Caco-2 (cell line): Measurements from ENCODE around the gene TUNAR. TPM values are rescaled to one million over a fixed set of nuclear protein-coding genes. Genes with fewer than 3 reads are reported as not detected.

Experiments
- BruUV-seq: library from RNA; stranded (reverse); fragments of 400-500 nt; replicated peaks from 2 replicates; lab custom pipeline; 2021; lab: Mats Ljungman, UMichigan
- CTCF ChIA-PET: fragments of 300-600 bp; sonication (Branson Sonifier 250); formaldehyde crosslinking; loops from one replicate; lab custom pipeline; 2022; ENCODE audit warnings: antibody characterized with exemption; lab: Charles Lee
- POLR2A ChIA-PET: fragments of 300-600 bp; sonication (Branson Sonifier 250); formaldehyde crosslinking; loops from one replicate; lab custom pipeline; 2022; ENCODE audit warnings: antibody characterized with exemption; lab: Charles Lee
- DNase-seq, 2 experiments: peaks; one replicate each; pipeline versions ENCODE4 v3.0.0 to v3.0.0-alpha.2; 2020 to 2022
- H3K27me3 ChIP-seq: replicated peaks from 2 replicates; pipeline ENCODE4 v1.6.0; 2011; ENCODE audit warnings: low read length; ENCODE audit not compliant: control insufficient read depth, insufficient read depth
- H3K36me3 ChIP-seq: 2 replicates; pipeline ENCODE4 v1.5.1; 2011; ENCODE audit warnings: low read length; ENCODE audit not compliant: control insufficient read depth, insufficient read depth
- H3K4me1 ChIP-seq: fragments of 250-450 bp; sonication (Bioruptor Pico); 2 replicates; pipeline ENCODE4 v1.5.1; 2020; ENCODE audit warnings: mild to moderate bottlenecking
- H3K4me3 ChIP-seq: 2 replicates; pipeline ENCODE4 v1.5.1; 2011; ENCODE audit warnings: low read depth, mild to moderate bottlenecking, control low read depth, low read length
- H3K9me3 ChIP-seq: fragments of 250-450 bp; sonication (Bioruptor Pico); 2 replicates; pipeline ENCODE4 v1.5.1; 2020; ENCODE audit warnings: mild to moderate bottlenecking, moderate library complexity
- H3K27ac Mint-ChIP-seq: one replicate; pipeline ENCODE4 v1.8.0; 2022; ENCODE audit warnings: mixed read lengths; ENCODE audit not compliant: unreplicated experiment
- H3K27me3 Mint-ChIP-seq: one replicate; pipeline ENCODE4 v1.8.0; 2022; ENCODE audit warnings: mixed read lengths; ENCODE audit not compliant: insufficient read depth, unreplicated experiment
- H3K36me3 Mint-ChIP-seq: one replicate; pipeline ENCODE4 v1.8.0; 2022; ENCODE audit warnings: mild to moderate bottlenecking, mixed read lengths; ENCODE audit not compliant: insufficient read depth, unreplicated experiment
- H3K4me1 Mint-ChIP-seq: one replicate; pipeline ENCODE4 v1.8.0; 2022; ENCODE audit warnings: low read depth, mixed read lengths; ENCODE audit not compliant: unreplicated experiment
- H3K4me3 Mint-ChIP-seq: one replicate; pipeline ENCODE4 v1.8.0; 2022; ENCODE audit warnings: mild to moderate bottlenecking, moderate library complexity, mixed read lengths; ENCODE audit not compliant: unreplicated experiment
- H3K9me3 Mint-ChIP-seq: one replicate; pipeline ENCODE4 v1.8.0; 2022; ENCODE audit warnings: mixed read lengths; ENCODE audit not compliant: unreplicated experiment
- intact Hi-C: fragments of 100-400 bp; cut with micrococcal nuclease; formaldehyde crosslinking; loops from one replicate; pipeline ENCODE4 v1.10.0; 2022; ENCODE audit not compliant: unreplicated experiment
- total RNA-seq: library from RNA; stranded (reverse); gene quantifications from 2 replicates; pipeline ENCODE4 v1.2.3, GENCODE V29; 2022
- TF ChIP-seq, protein P1 (sequence below), 2 experiments: fragments of 200-600 bp in 1 of 2; IDR thresholded peaks; 1 replicate in 1 of 2; 2 replicates in 1 of 2; pipeline versions ENCODE4 v1.5.1 to v1.8.0; 2011 to 2022; ENCODE audit warnings: antibody characterized with exemption in 1 of 2, control low read depth in 1 of 2, inconsistent platforms in 1 of 2, low read depth in 1 of 2, low read length in 1 of 2, mild to moderate bottlenecking in 1 of 2, moderate library complexity in 1 of 2; ENCODE audit not compliant: insufficient read depth in 1 of 2, severe bottlenecking in 1 of 2, unreplicated experiment in 1 of 2

Gene TUNAR
- total RNA-seq, 1 experiment from 2014 or later, result not detected

DNA sequence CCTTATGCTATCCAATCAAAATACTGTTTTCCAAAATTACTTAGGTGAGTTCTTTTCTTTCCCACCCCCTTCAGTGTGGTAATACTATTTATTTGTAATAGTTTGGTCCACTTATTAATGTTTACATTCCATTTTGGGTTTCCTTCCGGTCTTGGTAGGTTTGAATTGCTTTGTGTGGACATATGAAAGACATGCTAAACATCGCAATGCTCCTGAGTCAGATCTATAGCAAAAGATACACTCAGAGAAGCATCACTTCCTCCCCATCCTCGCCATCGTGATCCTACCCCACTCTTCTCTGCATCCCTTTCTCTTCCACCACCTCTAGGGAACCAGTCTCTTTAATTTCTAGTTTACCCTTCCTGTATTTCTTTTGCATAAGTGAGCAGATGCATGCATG, 30.0 kb downstream of the TUNAR start:
- Mint-ChIP-seq H3K4me1 (no peaks in the 10 kb centered on the region), H3K36me3 (no peaks in the 10 kb centered on the region), H3K27me3 (peaks cover 13% of the 10 kb centered on the region), H3K27ac (no peak overlapping the region), H3K4me3 (no peak overlapping the region), H3K9me3 (no peaks in the 10 kb centered on the region)
- intact Hi-C loops, result no loop called here
- DNase-seq, result no peak
- TF ChIP-seq, protein P1, sequence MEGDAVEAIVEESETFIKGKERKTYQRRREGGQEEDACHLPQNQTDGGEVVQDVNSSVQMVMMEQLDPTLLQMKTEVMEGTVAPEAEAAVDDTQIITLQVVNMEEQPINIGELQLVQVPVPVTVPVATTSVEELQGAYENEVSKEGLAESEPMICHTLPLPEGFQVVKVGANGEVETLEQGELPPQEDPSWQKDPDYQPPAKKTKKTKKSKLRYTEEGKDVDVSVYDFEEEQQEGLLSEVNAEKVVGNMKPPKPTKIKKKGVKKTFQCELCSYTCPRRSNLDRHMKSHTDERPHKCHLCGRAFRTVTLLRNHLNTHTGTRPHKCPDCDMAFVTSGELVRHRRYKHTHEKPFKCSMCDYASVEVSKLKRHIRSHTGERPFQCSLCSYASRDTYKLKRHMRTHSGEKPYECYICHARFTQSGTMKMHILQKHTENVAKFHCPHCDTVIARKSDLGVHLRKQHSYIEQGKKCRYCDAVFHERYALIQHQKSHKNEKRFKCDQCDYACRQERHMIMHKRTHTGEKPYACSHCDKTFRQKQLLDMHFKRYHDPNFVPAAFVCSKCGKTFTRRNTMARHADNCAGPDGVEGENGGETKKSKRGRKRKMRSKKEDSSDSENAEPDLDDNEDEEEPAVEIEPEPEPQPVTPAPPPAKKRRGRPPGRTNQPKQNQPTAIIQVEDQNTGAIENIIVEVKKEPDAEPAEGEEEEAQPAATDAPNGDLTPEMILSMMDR (IDR thresholded peaks at IDR 0.05; ENCODE audit: insufficient read depth in 1 of 2, low read depth in 1 of 2, low read length in 1 of 2, severe bottlenecking in 1 of 2, unreplicated experiment in 1 of 2), result no peak
- Histone ChIP-seq H3K4me1 (no peaks in the 10 kb centered on the region), H3K4me3 (no peak overlapping the region), H3K36me3 (no peaks in the 10 kb centered on the region), H3K9me3 (no peaks in the 10 kb centered on the region), H3K27me3 (no peaks in the 10 kb centered on the region)
- BruUV-seq, result no TSS peak
- ChIA-PET POLR2A (no interaction called here), CTCF (no interaction called here)

DNA sequence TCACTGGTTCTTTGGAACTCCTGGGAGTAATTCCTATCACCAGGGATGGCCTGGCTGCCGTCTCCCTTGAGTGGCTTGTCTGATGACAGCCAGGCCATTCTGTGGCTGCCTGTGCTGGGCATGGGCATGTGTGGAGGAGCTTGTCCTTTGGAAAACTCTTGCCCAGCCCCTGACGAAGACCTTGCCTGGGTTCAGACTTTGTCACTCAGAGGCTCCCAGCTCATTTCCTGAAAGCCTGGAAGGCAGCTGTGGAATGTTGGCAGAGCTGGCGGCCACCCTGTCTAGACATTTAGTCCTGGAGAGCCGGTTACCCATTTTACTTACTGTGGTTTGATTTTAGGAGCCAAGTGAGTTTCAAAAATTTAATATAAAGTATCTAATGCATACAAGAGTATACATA, 34.0 kb downstream of the TUNAR start:
- CTCF ChIA-PET, result interaction anchor here (0.5 kb wide), 1 partner anchor 1782 kb away, joined by 3 read pairs; no protein-coding TSS in a partner anchor

DNA sequence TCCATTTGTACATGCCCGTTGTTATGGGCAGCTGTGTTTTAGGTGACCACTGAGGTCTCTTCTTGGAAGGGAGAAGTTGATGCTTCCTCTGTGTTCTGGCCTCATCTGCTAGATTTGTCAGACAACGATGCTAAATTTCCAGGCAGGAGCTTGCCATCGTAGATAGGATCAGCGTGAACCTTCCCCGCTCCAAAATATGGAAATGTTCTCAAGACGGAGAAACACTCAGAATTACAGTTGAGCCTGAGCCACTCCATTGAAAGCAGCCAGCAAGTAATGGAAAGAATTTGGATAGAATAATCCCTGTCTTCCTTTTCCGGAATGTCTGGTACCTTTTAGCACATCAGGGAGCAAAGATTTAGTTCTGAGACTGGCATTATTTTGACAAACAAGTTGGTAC, 34.8 kb downstream of the TUNAR start:
- intact Hi-C loops, result no loop called here
- no peak overlapping the region for H3K4me3 Mint-ChIP-seq
- CTCF ChIA-PET, result no interaction called here
- H3K36me3 ChIP-seq, result no peaks in the 10 kb centered on the region
- no peak overlapping the region for H3K27ac Mint-ChIP-seq
- no peaks in the 10 kb centered on the region for H3K4me1 ChIP-seq
- H3K9me3 Mint-ChIP-seq, result no peaks in the 10 kb centered on the region
- POLR2A ChIA-PET, result no interaction called here
- no peaks in the 10 kb centered on the region for H3K36me3 Mint-ChIP-seq
- DNase-seq, result no peak
- peaks cover 15% of the 10 kb centered on the region for H3K27me3 Mint-ChIP-seq
- no peak overlapping the region for H3K4me3 ChIP-seq
- no peaks in the 10 kb centered on the region for H3K4me1 Mint-ChIP-seq
- no peaks in the 10 kb centered on the region for H3K9me3 ChIP-seq
- TF ChIP-seq, protein P1 (IDR thresholded peaks at IDR 0.05; ENCODE audit: insufficient read depth in 1 of 2, low read depth in 1 of 2, low read length in 1 of 2, severe bottlenecking in 1 of 2, unreplicated experiment in 1 of 2), result no peak
- no TSS peak for BruUV-seq
- no peaks in the 10 kb centered on the region for H3K27me3 ChIP-seq

More for the DNA sequence above, 34.0 kb downstream of the TUNAR start:
- no peak overlapping the region for H3K4me3 ChIP-seq
- Mint-ChIP-seq H3K9me3 (no peaks in the 10 kb centered on the region), H3K27me3 (peaks cover 15% of the 10 kb centered on the region), H3K27ac (no peak overlapping the region), H3K4me3 (no peak overlapping the region), H3K36me3 (no peaks in the 10 kb centered on the region), H3K4me1 (no peaks in the 10 kb centered on the region)
- POLR2A ChIA-PET, result no interaction called here
- no TSS peak for BruUV-seq
- no peaks in the 10 kb centered on the region for H3K36me3 ChIP-seq
- no peaks in the 10 kb centered on the region for H3K27me3 ChIP-seq
- H3K4me1 ChIP-seq, result no peaks in the 10 kb centered on the region
- no peaks in the 10 kb centered on the region for H3K9me3 ChIP-seq
- DNase-seq, result no peak
- intact Hi-C loops, result no loop called here
- TF ChIP-seq, protein P1 (IDR thresholded peaks at IDR 0.05; ENCODE audit: insufficient read depth in 1 of 2, low read depth in 1 of 2, low read length in 1 of 2, severe bottlenecking in 1 of 2, unreplicated experiment in 1 of 2), result no peak
